NCI-H2227 (cell line): ENCODE results near the gene FER.
"Not testable (repeated sequence)": the region's sequence is repeated elsewhere in the genome, so short reads cannot be mapped to it uniquely, and the experiment has no call there.

Experiments used
- DNase-seq: peaks from one replicate; lab custom pipeline; 2025; ENCODE audit not compliant: unreplicated experiment; lab: John Stamatoyannopoulos, UW

FER gene

DNA sequence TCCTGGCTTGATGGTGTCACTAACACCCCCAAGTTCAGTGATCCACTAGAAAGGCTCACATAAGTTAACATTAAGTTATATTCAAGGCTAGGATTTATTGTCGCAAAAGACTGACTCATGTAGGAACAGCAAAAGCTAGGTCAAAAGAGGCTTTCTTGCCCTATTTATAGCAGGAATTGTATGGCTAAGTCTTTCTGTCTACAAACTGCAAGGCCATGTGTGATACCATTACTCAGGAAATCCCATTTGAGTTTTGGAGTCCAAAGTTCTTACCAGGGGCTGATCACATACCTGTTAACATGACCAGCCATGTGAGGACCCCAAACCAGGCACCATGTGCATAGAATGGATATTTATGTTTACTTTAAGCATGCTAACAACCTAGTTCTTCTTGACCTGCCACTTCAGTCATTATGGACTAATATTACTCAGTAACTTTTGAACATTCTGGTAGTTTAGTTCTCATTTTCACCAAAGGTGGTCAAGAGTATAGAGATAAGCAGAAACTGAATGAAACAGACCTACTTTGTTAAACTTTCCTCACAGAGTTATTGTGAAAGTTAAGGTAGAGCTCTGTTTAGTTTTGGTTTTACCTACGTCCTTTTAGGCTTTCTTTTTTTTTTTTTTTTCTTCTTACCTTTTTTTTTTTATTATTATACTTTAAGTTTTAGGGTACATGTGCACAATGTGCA is 281.1 kb downstream of the FER start:
- DNase-seq = no peak

DNA sequence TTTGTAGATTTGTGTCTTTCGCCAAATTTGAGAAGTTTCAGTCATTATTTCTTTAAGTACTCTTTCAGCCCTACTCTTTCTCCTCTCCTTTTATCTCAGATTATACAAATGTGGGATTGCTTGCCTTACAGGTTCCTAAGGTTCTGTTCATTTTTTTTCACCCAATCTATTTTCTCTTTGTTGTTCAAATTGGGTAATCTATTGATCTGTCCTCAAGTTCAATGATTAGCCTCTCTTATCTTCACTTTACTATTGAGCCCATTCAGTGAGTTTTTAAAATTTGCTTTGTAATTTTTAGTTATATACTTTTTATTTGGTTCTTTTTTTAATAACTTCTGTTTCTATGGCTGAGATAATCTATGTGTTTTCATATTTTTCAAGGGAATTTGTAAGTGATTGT is 282.1 kb downstream of the FER start:
- no peak for DNase-seq

DNA sequence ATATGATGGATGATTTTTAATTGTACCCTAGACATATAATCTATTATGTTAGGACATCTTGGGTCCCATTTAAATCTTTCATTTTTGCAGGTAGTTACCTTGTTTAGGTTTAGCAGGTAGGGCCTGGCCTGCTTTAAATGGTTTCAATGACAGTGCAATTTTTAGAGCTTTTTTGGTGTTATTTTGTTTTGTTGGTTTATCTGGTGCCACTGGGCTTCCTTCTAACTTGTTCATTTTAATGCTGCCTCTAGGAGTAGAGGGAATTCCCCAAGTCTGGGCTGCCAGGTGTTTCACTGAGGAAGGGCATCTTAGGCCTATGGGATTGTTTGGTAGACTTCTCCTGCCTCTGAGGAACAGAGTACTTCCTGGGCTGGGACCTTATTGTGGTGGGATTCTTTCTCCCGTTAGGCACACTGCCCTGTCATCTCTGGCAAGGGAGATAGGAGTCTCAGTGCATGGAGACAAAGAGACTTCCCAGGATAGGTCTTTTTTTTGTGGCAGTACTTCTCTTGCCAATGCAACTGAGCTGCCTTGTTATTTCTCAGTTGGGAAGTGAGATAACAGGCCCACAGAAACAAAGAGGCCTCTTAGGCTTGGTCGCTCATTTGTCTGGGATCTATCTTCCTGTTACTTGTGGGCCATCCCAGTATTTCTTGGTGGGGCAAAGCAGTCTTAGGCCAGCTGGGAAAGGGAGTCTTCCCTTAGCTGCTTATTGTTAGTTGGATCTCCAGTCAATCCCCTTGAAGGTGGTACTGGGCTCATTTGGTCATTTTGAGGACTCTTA is 282.9 kb downstream of the FER start:
- DNase-seq = no peak

DNA sequence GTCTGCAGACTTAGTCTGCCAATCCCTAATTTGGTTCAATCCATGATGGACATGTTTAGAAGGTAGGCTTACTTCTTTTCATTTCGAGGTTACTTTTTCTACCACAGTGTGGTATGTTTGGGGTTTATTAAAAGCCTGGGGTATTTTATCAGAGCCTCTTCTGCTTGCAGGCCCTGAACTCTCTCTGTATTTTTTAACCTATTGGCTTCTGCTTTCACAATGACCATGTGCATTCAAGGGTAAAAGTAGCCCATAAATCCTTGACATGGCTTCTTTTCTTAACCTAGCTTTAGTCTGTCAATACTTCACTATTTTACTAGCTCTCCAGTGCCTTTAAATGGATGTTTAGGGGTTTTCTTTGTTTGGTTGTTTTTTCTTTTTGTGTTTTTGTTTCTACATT is 286.6 kb downstream of the FER start:
- no peak for DNase-seq

DNA sequence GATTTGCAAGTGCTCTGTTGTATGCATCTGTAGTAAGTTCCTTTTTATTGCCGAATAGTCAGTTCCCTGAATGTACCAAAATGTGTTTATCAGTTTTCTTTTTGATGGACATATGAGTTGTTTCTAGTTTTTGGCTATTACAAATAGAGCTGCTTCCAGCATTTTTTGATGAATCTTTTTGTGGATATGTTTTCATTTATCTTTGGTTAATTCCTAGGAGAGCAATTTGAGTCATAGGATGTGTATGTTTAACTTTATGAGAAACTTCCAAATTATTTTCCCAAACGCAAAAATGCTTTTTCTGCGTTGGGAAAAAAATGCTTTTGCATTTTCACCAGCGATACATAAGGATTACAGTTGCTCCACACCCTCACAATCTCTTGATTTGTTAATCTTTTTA is 287.7 kb downstream of the FER start:
- no peak for DNase-seq

DNA sequence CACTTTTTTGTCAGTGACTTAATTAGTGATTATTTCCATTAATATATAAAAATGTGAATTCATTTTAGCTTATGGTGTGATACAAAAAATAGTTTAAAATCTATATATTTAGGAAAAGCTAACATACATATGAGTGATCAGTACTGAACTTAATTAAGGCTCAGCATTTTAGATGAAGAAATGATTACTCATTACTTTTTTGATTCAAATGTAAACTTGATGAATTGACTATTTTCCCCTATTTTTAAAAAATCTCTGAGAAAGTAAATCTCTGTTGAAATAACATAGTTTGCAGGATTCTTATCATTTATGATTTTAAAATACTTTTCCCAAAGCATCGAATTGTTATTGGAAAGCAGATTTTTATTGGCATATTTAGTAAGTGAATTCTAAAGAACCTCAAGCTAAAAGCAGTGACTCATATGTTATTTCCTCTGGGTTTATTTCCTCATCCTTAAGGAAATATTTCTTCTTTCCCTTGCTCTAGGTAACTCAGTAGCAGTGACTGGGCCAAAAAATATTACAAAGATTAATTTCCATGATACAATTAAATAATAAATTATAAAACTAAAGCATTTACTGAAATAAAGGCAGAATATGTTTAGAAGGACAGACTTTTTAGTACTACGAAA is 290.6 kb downstream of the FER start:
- DNase-seq = no peak

DNA sequence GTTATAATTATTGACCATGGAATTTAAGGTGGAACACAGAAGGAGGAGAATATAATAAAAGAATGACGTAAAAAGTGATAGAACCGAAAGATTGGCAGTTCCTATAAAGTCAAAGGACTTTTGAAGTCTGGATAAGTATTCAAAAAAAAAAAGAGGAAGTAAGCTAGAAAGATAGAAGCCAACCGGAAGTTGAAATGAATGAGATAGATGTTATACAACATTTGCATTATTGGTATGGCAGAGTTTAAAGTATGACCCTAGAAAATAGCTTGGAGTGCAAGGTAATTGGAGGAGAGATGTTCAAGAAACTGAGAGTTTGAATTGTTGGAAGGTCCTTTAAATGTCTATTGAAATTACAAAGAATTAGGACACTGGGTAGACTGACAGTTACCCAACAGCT is 293.6 kb downstream of the FER start:
- DNase-seq = no peak

DNA sequence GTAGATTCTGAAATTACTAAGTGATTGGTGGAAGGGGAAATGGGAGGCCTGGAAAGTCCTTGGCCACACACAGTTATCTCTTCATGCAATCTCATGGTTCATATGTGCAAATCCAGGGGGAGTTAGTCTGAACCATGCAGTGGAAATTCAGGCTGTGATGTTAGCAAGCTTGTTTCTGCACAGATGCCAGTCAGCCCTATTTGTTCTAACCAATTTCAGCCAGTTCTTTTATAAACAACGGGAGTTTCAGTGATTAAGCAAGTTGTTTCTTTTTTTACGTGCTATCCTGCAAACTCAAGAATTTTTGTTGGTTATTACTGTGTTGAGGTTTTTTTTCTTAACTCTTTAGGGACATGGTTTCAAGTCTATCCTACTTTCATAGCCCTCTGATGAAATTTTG is 298.0 kb downstream of the FER start:
- DNase-seq = no peak

DNA sequence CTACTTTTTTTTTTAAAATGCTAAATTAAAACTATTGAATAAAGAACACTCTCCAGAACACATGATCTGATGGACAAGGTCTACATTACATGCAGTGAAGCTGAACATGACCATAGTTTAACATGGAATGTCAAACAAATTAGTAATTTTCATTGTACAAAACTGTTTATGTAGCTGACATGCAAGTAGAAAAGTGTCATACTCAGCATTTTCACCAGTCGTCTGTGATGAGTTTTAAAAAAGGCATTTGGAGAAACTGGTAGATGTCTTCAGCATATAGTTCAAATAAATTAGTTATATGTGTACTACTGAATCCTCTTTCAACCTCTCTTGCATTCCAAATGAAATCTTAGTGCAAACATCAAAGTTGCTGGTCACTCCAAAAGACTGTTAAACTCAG is 301.9 kb downstream of the FER start:
- DNase-seq = no peak

DNA sequence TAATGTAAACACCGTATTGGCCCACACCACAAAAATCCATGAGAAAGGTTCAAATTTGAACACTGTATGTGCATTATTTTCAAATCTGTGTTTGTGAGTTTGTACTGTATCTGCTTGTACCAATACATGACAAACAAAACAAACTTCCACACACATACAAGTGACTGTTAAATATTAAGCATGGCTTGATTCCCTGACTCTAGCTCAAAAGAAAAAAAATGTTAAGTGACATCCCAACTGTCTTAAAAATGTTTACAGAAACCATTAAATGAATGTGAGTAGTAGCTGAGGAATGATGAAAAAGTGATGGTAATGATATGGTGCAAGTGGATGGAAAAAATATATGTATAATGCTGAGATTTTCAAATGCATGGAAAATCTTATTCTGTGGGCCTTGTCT is 302.6 kb downstream of the FER start:
- not testable (repeated sequence) for DNase-seq

DNA sequence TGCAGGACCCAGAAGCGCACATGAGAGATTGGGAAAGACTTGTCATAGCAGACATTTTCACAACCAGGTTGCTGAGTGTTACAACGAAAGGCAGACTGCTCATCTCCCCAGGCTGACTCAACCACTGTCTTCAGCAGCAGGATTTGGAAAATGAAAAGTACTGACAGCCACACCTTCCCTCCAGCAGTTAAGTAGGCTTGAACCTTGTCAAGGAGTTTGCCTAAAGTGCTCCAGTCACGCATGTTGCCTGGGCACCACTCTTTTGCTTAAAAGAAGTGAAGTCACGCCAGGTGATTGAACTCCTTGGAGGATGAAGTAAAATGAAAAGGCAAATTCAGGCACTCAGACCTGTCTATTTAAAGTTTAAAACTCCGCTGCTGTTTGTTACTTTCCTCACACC is 304.5 kb downstream of the FER start:
- not testable (repeated sequence) for DNase-seq

DNA sequence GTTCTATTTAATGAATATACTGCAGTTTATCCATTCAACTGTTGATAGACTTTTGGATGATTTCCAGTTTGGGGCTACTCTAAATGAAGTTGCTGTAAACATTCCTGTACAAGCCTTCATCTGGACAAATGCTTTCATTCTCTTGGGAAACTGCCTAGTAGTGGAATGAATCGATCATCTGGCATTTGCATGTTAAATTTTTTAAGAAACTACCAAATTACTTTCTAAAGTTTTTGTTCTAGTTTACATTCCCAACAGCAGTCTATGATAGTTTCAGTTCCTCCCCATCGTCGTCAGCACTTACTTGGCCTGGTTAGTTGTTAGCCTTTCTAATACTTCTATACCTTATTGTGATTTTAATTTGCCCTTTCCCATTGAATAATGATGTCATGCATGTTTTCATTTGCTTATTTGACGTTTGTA is 306.3 kb downstream of the FER start:
- DNase-seq = no peak

DNA sequence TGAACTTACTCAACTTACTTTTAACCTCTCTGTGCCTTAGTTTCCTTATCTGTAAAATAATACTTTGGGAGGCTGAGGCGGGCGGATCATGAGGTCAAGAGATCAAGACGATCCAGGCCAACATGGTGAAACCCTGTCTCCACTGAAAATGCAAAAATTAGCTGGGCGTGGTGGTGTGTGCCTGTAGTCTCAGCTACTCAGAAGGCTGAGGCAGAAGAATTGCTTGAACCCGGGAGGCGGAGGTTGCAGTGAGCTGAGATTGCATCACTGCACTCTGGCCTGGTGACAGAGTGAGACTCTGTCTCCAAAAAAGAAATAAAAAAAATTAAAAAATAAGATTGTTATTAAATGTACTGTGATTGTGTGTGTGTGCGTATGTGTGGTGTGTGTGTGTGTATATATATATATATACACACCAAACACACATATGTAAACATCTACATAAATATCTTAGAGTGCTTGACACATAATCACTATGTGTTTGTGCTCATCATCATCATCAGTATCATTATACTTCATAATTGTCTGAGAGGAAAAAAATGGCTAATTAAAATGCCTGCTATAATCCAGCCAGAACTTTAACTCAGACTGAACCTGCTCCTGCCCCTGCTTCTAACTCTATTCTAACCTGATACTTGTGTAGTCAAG is 312.8 kb downstream of the FER start:
- no peak for DNase-seq

DNA sequence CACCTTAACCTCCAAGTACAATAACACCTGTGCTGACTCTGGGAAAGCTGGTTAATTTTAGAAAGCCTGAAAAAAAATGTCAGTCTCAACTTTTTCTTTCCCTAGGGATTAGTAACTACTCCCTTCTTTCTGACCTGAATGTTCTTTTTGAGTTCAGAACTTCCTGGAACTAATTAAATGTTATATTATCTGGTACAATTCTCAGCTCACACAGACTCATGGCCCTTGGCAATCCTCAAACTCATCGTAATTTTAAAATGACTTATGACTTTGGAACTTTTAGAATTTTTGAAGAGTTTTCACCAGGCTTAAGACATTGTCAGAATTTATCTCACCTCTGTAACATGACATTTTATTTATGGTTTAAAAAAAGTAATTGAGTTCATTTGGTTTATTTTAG is 315.0 kb downstream of the FER start:
- DNase-seq = no peak

DNA sequence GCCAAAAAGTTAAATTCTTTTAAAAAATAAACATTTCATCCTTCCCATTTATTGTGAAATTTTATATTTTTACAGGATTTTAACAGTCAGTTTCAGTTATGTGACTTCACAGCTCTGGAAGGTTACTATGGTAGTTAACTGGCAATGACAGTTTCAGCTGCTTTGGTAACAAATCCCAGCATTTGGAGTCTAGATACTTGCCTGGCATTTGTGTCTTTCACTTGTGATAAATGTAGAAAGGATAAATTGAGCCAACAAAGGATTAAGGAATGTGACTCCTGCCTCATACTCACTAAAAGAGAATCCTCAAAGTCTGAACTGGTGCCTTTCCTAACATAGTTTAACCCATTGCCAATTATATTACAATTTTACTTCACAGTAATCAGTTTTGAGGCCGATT is 315.5 kb downstream of the FER start:
- DNase-seq = no peak

DNA sequence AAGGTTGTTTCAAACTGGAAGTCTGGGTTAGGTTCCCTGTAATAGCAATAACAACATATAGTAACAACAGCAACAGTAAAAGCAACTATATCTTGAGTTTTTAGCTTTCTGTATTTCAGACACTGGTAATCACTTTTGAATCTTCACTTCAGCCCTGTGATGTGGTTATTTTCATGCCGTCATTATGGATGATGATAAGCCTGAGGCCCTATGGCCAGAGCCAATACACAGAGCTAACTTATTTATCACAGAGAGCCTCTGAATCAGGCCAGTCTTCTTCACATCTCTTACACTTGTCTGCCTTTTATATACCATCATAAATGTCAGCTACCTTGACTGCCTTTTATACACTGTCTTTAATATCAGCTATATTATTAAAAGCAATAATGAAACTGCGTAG is 329.0 kb downstream of the FER start:
- no peak for DNase-seq

DNA sequence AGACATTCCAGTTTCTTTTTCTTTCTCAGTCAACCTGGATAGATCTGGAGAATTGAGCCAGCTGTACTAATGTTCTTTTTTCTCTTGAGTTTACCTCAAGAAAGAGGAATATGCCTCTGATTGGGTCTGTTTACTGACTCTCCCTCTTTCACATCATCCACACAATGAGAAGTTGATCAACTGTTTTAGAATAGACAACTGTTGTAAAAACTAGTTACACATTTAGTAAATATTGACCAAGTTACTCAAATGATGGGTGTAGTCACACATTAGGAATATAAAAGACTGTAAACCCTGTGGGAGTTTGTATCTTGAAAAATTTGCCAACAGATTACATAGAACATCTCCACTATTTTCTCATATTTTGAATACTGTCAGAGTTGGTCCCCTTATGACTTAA is 330.8 kb downstream of the FER start:
- DNase-seq = no peak

DNA sequence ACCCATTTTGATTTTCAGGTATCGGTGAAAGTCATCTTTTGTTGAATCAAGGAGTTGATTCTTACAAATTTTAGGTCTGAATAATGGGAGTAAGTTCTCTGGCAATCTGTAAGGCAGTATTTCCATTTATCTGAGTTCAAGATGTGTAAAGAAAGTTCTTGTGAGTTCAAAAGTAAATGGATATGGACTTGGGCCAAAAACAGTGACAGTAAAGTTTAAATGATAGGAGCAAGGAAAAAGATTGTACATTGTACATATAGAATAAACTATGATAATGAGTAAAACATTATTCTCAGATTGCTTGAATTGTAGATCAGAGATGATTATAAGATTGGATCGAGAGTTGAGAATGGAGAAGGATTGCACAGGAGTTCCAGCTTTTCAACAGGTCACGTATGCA is 332.8 kb downstream of the FER start:
- DNase-seq = no peak

DNA sequence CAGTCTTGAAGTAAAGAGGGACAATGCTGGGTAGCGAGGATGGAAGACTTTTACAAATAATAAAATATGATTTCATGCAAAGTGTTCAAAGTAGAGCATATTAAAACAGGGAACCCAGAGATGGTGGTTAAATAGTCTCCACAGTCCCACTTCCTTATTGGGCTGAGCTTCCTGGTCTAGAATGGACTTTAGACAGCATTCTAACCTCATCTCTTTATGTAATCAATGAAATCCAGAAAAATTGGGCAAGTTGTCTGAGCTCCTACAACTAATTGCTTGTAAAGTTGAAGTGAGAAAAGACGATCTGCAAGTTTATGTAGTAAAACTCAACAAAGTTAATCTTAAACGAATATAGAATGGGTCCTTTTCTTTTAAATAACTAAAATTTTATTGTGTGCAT is 333.2 kb downstream of the FER start:
- no peak for DNase-seq

DNA sequence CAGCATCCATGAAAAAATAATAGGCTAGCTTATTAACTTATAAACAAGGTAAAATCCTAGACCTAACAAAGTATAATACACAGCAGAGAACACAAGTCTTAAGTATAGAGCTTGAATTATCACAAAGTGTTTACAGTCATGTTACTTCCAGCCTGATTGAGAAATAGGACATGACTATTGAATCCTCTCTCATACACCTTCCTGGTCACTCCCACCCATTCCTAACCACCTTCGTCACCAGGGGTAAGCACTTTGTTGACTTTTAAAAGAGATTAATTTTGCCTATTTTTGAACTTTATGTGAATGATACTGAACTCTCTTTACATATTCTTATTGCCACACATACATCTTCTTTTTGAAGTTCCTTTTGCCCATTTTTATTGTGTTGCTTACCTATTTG is 336.2 kb downstream of the FER start:
- no peak for DNase-seq

DNA sequence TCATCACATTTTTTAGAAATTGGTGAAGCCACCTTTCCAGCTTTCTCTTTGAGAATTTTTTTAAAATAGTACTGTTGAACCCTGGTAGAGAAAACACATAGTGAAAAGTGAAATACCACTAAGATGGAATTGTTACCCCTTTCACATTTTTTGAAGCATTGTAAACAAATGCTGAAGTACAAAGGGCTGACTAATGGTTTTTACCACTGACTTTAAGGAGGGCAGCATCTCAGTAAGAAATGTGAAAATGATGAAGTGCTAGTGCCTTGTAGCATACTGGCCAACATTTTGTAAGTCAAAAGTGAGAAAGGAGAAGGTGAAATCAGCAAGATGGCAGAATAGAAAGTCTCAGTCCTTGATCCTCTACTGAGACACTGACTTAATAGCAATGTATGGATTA is 341.5 kb downstream of the FER start:
- DNase-seq = no peak

DNA sequence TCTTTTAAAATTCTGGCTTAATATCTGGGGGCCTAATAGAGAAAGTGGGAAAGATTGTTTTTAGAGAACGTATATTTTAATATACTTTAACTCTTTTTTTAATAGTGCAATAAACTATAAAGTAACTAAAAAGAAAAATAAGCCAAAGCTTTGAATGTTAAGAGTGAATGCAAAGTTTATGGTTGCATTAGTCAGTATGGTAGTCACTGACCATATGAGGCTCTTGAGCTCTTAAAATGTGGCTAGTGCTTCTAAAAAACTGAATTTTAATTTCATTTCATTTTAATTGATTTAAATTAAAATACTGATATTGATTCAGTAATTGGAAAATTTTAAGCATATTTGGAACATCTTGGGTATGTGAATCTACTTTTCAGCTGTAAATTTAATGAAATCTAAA is 351.4 kb downstream of the FER start:
- no peak for DNase-seq
